EL (cell line): ENCODE results near the gene PRSS56.

Experiments used
- DNase-seq: peaks from one replicate; pipeline ENCODE4 v3.0.0-alpha.2; 2016

Gene PRSS56

GRCh38 chr2:232502911-232503808 is 17.0 kb upstream of the PRSS56 start:
- peak; percentile 35 for DNase-seq

GRCh38 chr2:232503809-232504323 is 16.3 kb upstream of the PRSS56 start:
- no peak for DNase-seq

GRCh38 chr2:232504438-232504837 is 15.8 kb upstream of the PRSS56 start:
- DNase-seq = no peak

- DNase-seq = no peak
Observed at GRCh38 chr2:232505856-232506255, 14.3 kb upstream of the PRSS56 start.

GRCh38 chr2:232506709-232507108 is 13.5 kb upstream of the PRSS56 start:
- DNase-seq = no peak

GRCh38 chr2:232508251-232508650 is 11.9 kb upstream of the PRSS56 start:
- no peak for DNase-seq

GRCh38 chr2:232511336-232511890 is 8.8 kb upstream of the PRSS56 start:
- DNase-seq = no peak

- no peak for DNase-seq
Observed at GRCh38 chr2:232512602-232513001, 7.6 kb upstream of the PRSS56 start.

GRCh38 chr2:232513353-232513752 is 6.8 kb upstream of the PRSS56 start:
- DNase-seq = no peak

- DNase-seq = no peak
Observed at GRCh38 chr2:232515639-232516038, 4.5 kb upstream of the PRSS56 start.

- no peak for DNase-seq
Observed at GRCh38 chr2:232516551-232516950, 3.6 kb upstream of the PRSS56 start.

- DNase-seq = no peak
Observed at GRCh38 chr2:232518844-232519243, 1.3 kb upstream of the PRSS56 start.

- no peak for DNase-seq
Observed at GRCh38 chr2:232520489-232520888, 301 bp downstream of the PRSS56 start.

GRCh38 chr2:232521098-232521497 is 910 bp downstream of the PRSS56 start:
- no peak for DNase-seq

GRCh38 chr2:232521959-232522622 is 1.9 kb downstream of the PRSS56 start:
- DNase-seq = peak; percentile 21

- DNase-seq = no peak
Observed at GRCh38 chr2:232522623-232523401, 2.6 kb downstream of the PRSS56 start.

GRCh38 chr2:232523402-232523681 is 3.2 kb downstream of the PRSS56 start:
- DNase-seq = no peak

GRCh38 chr2:232523682-232524597 is 3.8 kb downstream of the PRSS56 start:
- peak; percentile 61 for DNase-seq

GRCh38 chr2:232524771-232525170 is 4.6 kb downstream of the PRSS56 start:
- no peak for DNase-seq

GRCh38 chr2:232525199-232525598 is 5.0 kb downstream of the PRSS56 start:
- DNase-seq = no peak

GRCh38 chr2:232525791-232526371 is 5.7 kb downstream of the PRSS56 start, which contains the start of gene CHRND:
CHRND (plus strand) TSS chr2:232526160; CDS start chr2:232526216, 56 bp downstream.
- DNase-seq = no peak
